ENCODE measurements around the gene AKAP17A. TPM values are rescaled to one million over a fixed set of nuclear protein-coding genes. Genes with fewer than 3 reads are reported as not detected.
A peak's percentile ranks its signal among the peaks of the same experiment; 100 is the strongest.

Gene AKAP17A
- total and polyA plus RNA-seq, 2 of the 13 experiments (the other 11 are each of a cell fraction or from before 2014, with no cell fraction given): 20.5 to 26.5 TPM

DNA sequence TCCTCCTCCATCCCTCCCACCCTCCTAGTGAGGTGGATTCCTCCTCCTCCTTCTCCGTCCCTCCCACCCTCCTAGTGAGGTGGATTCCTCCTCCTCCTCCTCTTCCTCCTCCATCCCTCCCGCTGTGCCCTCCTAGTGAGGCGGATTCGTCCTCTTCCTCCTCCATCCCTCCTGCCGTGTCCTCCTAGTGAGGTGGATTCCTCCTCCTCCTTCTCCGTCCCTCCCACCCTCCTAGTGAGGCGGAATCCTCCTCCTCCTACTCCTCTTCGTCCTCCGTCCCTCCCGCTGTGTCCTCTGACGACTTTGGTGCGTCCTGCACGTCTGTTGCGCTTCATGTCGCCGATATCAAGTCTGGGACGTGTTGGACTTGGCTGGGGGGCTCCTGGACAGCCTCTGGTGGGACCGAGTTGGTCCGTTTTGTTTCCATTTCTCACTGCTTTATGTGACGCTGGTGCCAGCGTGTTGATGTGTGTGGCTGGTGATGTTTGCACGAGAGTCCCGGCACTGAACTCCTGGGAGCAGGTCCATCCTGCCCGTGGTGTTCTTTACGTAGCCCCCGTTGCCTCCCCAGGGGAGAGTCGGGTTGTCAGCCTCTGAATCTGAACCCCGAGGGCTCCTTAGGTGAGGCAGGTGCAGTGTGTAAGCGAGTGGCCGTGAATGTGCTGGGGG is 5.4 kb downstream of the AKAP17A start:
- no TSS peak for BruUV-seq (replicated peaks)
- peaks cover 36% of the 10 kb centered on the region; the same call in 1 of the 2 replicates for H4K20me1 ChIP-seq (ENCODE audit: insufficient read depth, low read length)

More for the DNA sequence above, 5.4 kb downstream of the AKAP17A start:
- 0 out of 2 replicates have a peak, but pooled peaks cover 9% of the 10 kb centered on the region for H3K4me1 ChIP-seq (ENCODE audit: insufficient read depth, low read length)
- no peaks in the 10 kb centered on the region; a peak in 1 of 5 replicates for H3K27me3 ChIP-seq (ENCODE audit: control insufficient read depth in 1 of 2, insufficient read depth in 2 of 2, low read length in 2 of 2)
- CTCF ChIA-PET (ENCODE audit: low intra/inter-chr PET ratio, low total read pairs): no interaction called here
- H3K36me3 ChIP-seq (replicated peaks in 1 of 2; ENCODE audit: control insufficient read depth in 1 of 2, insufficient read depth in 2 of 2, low read length in 2 of 2): peaks cover 34 to 80% of the 10 kb centered on the region in 2 experiments
- H3K27ac ChIP-seq (ENCODE audit: extremely low read length, insufficient read depth, low read length): no peak overlapping the region
- no peak overlapping the region for H3K4me3 ChIP-seq (replicated peaks in 1 of 3; ENCODE audit: insufficient read depth in 1 of 3, low read depth in 2 of 3, low read length in 3 of 3)
- FAIRE-seq: no peak
- DNase-seq (ENCODE audit: low spot score): no peak
- intact Hi-C loops (cut with micrococcal nuclease; ENCODE audit: unreplicated experiment) (no loop called here), in situ Hi-C loops (cut with HindIII; ENCODE audit: extremely low pct_ligation_motif_present, low pct_unique_long_range_greater_than_20kb) (no loop called here)
- H2AFZ ChIP-seq (ENCODE audit: low read length): no peak overlapping the region
- ATAC-seq: no peak
- H3K9ac ChIP-seq (ENCODE audit: insufficient read depth, low read depth, low read length): no peak overlapping the region
- POLR2A ChIA-PET: no interaction called here
- no peaks in the 10 kb centered on the region for H3K9me3 ChIP-seq (ENCODE audit: low read length)
- H3K4me2 ChIP-seq (ENCODE audit: low read depth, low read length): no peak overlapping the region
- peaks cover 41% of the 10 kb centered on the region for H3K79me2 ChIP-seq (ENCODE audit: insufficient read depth, low read length)
- 94% methylated on average over 27 of the region's 30 CpGs for WGBS (ENCODE audit: low lambda C conversion rate)
- no peak for TF ChIP-seq ZFP37 (CRISPR knock-in tag; IDR thresholded peaks at IDR 0.05; ENCODE audit: borderline replicate concordance)
- TF ChIP-seq ARNT (IDR thresholded peaks at IDR 0.05): no peak
- TF ChIP-seq, protein P1, sequence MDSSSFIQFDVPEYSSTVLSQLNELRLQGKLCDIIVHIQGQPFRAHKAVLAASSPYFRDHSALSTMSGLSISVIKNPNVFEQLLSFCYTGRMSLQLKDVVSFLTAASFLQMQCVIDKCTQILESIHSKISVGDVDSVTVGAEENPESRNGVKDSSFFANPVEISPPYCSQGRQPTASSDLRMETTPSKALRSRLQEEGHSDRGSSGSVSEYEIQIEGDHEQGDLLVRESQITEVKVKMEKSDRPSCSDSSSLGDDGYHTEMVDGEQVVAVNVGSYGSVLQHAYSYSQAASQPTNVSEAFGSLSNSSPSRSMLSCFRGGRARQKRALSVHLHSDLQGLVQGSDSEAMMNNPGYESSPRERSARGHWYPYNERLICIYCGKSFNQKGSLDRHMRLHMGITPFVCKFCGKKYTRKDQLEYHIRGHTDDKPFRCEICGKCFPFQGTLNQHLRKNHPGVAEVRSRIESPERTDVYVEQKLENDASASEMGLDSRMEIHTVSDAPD (CRISPR knock-in tag; IDR thresholded peaks at IDR 0.05): no peak
- TF ChIP-seq, protein P2, sequence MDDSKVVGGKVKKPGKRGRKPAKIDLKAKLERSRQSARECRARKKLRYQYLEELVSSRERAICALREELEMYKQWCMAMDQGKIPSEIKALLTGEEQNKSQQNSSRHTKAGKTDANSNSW (CRISPR knock-in tag; IDR thresholded peaks at IDR 0.05; ENCODE audit: borderline replicate concordance): no peak
- no peak for TF ChIP-seq POLR2AphosphoS2 (IDR thresholded peaks at IDR 0.05; ENCODE audit: low read depth, low read length)
- peak; percentile 60 for TF ChIP-seq AGO2 (optimal IDR thresholded peaks at IDR 0.05; ENCODE audit: low read depth, low read length)
- TF ChIP-seq, protein P3, sequence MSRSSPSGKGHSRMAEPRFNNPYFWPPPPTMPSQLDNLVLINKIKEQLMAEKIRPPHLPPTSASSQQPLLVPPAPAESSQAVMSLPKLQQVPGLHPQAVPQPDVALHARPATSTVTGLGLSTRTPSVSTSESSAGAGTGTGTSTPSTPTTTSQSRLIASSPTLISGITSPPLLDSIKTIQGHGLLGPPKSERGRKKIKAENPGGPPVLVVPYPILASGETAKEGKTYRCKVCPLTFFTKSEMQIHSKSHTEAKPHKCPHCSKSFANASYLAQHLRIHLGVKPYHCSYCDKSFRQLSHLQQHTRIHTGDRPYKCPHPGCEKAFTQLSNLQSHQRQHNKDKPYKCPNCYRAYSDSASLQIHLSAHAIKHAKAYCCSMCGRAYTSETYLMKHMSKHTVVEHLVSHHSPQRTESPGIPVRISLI (CRISPR knock-in tag; IDR thresholded peaks at IDR 0.05; ENCODE audit: borderline replicate concordance): no peak
- TF ChIP-seq, protein P4, sequence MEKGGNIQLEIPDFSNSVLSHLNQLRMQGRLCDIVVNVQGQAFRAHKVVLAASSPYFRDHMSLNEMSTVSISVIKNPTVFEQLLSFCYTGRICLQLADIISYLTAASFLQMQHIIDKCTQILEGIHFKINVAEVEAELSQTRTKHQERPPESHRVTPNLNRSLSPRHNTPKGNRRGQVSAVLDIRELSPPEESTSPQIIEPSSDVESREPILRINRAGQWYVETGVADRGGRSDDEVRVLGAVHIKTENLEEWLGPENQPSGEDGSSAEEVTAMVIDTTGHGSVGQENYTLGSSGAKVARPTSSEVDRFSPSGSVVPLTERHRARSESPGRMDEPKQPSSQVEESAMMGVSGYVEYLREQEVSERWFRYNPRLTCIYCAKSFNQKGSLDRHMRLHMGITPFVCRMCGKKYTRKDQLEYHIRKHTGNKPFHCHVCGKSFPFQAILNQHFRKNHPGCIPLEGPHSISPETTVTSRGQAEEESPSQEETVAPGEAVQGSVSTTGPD (CRISPR knock-in tag; IDR thresholded peaks at IDR 0.05): no peak
- no peak for TF ChIP-seq MAZ (IDR thresholded peaks at IDR 0.05; ENCODE audit: borderline replicate concordance, low read depth, low read length)
- TF ChIP-seq MAZ (CRISPR knock-in tag; IDR thresholded peaks at IDR 0.05; ENCODE audit: low read depth): no peak
- no peak for TF ChIP-seq ARHGAP35 (CRISPR knock-in tag; IDR thresholded peaks at IDR 0.05; ENCODE audit: borderline replicate concordance)
- peak; percentile 9 for TF ChIP-seq AGO1 (IDR thresholded peaks at IDR 0.05; ENCODE audit: low read depth, low read length, poor library complexity, severe bottlenecking)
- TF ChIP-seq TOE1 (CRISPR knock-in tag; IDR thresholded peaks at IDR 0.05): no peak

Measured in HepG2 (cell line).